OCI-LY7 (cell line): ENCODE results near the gene GJC2.

Source experiments
- EZH2phosphoT487 ChIP-seq: fragments of 200-600 bp; sonication (generic); IDR thresholded peaks from 2 replicates; pipeline ENCODE4 v1.6.1; 2018; ENCODE audit warnings: low read depth, borderline replicate concordance, mild to moderate bottlenecking, mixed run types, antibody characterized with exemption, low read length, moderate library complexity, mixed read lengths
- TF ChIP-seq, protein P1 (sequence below): fragments of 200-600 bp; sonication (generic); conservative IDR thresholded peaks from 2 replicates; pipeline ENCODE4 v1.5.1; 2014; ENCODE audit warnings: mild to moderate bottlenecking, antibody characterized with exemption, low read length, moderate library complexity, mixed read lengths

DNA sequence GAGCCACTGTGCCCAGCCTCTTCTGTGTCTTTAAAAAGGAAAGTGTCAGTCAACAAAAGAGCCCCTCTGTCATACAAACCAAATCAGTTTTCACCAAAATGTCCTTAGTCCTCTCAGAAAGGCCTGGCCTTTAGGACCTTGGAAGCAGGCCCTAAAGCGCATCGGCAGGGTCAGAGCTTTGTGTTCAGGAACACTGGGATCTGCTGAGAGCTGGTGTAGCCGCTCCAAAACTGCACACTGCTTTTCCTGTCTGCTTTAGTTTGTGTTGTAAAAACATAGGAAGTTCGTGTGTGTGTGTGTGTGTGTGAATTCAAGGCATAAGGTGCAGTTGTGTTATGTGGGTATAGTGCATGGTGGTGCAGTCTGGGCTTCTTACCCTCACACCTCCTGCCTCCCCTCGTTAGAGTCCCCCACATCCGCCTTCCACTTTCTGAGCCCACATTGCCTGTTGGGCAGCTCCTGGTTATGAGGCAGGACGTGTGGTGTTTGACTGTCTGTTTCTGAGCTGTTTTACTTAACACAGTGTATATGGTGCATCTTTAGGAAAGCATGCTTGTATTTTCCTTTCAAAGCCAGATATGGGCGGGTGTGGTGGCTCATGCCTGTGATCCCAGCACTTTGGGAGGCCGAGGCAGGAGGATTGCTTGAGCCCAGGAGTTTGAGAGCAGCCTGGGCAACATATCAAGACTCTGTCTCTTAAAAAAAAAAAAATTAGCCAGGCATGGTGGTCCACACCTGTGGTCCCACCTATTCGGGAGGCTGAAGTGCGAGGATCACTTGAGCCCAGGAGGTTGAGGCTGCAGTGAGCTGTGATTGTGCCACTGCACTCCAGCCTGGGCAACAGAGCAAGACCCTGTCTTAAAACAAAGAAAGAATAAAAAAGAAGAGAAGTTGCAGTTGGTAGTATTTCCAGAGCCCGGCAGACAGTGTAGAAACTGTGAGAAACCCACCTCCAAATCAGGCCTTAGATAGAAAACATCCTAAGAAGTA lies 28.3 kb downstream of the GJC2 start:
- TF ChIP-seq, protein P1, sequence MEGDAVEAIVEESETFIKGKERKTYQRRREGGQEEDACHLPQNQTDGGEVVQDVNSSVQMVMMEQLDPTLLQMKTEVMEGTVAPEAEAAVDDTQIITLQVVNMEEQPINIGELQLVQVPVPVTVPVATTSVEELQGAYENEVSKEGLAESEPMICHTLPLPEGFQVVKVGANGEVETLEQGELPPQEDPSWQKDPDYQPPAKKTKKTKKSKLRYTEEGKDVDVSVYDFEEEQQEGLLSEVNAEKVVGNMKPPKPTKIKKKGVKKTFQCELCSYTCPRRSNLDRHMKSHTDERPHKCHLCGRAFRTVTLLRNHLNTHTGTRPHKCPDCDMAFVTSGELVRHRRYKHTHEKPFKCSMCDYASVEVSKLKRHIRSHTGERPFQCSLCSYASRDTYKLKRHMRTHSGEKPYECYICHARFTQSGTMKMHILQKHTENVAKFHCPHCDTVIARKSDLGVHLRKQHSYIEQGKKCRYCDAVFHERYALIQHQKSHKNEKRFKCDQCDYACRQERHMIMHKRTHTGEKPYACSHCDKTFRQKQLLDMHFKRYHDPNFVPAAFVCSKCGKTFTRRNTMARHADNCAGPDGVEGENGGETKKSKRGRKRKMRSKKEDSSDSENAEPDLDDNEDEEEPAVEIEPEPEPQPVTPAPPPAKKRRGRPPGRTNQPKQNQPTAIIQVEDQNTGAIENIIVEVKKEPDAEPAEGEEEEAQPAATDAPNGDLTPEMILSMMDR = no peak
- no peak for TF ChIP-seq EZH2phosphoT487
